ENCODE results near the gene GPD1. TPM values are rescaled to one million over a fixed set of nuclear protein-coding genes. Genes with fewer than 3 reads are reported as not detected.

GPD1 gene
- total RNA-seq, 6 experiments from 2014 or later: 43.6 to 210 (median 110) TPM

DNA sequence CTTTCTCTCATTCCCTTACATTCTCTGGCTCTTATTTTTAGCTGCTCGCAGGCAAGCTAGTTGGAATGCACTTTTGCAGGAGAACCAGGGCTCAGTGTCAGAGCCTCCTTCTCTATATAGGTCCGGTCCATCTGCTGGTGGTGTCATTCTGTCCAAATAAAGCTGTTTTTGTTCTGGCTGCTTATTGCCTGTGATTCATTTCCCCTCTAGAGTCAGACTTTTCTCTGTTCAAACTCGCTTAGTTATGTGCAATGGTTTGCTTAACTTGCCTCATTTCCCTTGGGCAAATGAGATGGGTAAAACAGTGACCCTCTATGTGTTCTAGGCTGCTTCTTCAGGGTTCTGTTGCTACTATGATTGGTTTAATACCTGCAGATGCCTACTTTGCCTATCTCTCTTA is 15.8 kb upstream of the GPD1 start:
- Histone ChIP-seq H3K4me3 (no peak overlapping the region), H3K27ac (no peak overlapping the region), H3K4me1 (peaks cover 0 to 12% (median 2%) of the 10 kb centered on the region in 4 donors), H3K27me3 (no peaks in the 10 kb centered on the region), H3K9me3 (no peaks in the 10 kb centered on the region), H3K36me3 (peaks cover 0 to 61% (median 24%) of the 10 kb centered on the region in 4 donors)
- no peak for TF ChIP-seq POLR2A (IDR thresholded peaks at IDR 0.05)
- TF ChIP-seq, protein P1, sequence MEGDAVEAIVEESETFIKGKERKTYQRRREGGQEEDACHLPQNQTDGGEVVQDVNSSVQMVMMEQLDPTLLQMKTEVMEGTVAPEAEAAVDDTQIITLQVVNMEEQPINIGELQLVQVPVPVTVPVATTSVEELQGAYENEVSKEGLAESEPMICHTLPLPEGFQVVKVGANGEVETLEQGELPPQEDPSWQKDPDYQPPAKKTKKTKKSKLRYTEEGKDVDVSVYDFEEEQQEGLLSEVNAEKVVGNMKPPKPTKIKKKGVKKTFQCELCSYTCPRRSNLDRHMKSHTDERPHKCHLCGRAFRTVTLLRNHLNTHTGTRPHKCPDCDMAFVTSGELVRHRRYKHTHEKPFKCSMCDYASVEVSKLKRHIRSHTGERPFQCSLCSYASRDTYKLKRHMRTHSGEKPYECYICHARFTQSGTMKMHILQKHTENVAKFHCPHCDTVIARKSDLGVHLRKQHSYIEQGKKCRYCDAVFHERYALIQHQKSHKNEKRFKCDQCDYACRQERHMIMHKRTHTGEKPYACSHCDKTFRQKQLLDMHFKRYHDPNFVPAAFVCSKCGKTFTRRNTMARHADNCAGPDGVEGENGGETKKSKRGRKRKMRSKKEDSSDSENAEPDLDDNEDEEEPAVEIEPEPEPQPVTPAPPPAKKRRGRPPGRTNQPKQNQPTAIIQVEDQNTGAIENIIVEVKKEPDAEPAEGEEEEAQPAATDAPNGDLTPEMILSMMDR (IDR thresholded peaks at IDR 0.05): no peak
- no peak for DNase-seq
- 65% methylated on average over 3 of the region's 3 CpGs for WGBS (ENCODE audit: insufficient coverage, low coverage, low lambda C conversion rate, missing lambda C conversion rate)
- intact Hi-C loops (cut with DNase I): no loop called here
- no peak for ATAC-seq

DNA sequence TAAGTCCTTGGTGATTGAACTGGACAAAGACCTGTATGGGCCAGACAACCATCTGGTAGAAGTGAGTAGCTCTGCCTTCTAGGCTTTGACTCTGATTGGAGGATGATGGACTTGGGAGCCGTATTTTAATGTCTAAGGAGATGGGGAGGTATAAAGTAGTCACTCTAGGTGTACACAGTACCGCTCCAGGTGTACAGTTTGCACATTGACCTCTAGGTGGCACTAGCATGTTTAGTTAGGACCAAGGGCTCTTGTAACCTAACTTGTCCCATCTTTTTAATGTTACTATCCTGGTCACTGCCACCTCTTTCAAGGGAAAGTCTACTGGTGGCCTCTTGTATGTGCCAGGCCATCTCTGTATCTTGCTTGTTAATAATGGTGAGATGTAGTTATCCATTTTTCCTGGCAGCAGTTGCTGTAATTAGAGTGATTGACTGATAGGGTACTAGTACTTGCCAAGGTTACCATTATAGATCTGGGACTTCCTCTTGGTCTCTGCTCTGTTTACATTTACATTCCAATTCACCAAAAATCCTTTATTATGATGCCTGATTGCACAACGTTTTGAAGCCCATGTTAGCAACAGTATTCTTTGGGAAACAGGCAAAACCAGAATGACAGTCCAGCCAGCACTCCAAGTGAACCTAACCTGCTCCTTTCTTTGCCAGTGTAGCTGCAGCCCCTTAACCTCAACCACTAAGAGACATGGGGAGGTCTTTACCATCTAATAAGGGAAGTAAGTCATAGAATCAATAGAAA is 15.1 kb upstream of the GPD1 start:
- no peaks in the 10 kb centered on the region for H3K9me3 ChIP-seq
- no peak for TF ChIP-seq POLR2A (IDR thresholded peaks at IDR 0.05)
- TF ChIP-seq, protein P1 (IDR thresholded peaks at IDR 0.05): peak; percentile 78 to 86 (median 84)
- H3K36me3 ChIP-seq: peaks cover 0 to 68% (median 25%) of the 10 kb centered on the region in 4 donors
- no peaks in the 10 kb centered on the region for H3K27me3 ChIP-seq
- H3K4me3 ChIP-seq: no peak overlapping the region
- WGBS (ENCODE audit: insufficient coverage, low coverage, low lambda C conversion rate, missing lambda C conversion rate): 5% methylated on average over 3 of the region's 3 CpGs
- DNase-seq: no peak
- H3K4me1 ChIP-seq: peaks cover 0 to 12% (median 2%) of the 10 kb centered on the region in 4 donors
- intact Hi-C loops (cut with DNase I): no loop called here
- peak; percentile 55 to 61 (median 58) for ATAC-seq
- no peak overlapping the region for H3K27ac ChIP-seq

DNA sequence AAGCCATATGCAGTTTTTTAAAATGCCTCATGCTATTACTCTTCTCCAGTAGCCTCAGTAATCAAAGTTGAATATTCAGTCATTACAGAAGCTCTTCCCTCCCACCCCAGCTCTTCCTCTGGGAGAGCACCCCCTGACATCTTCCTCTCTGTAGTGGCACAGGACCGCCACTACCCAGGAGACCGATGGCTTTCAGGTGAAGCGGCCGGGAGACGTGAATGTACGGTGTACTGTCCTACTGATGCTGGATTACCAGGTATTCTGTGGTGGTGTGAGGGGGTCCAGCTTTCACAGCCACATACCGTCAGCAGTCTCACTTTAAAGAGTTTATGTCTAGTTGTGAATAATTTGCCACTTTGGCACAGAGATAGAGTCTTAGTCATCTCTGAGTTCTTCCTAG is 14.1 kb upstream of the GPD1 start:
- no peak overlapping the region for H3K27ac ChIP-seq
- H3K27me3 ChIP-seq: no peaks in the 10 kb centered on the region
- ATAC-seq: no peak
- H3K9me3 ChIP-seq: no peaks in the 10 kb centered on the region
- peak in 1 of 3 donors; percentile 18 for DNase-seq
- whole genome bisulfite sequencing (ENCODE audit: insufficient coverage, low coverage, low lambda C conversion rate, missing lambda C conversion rate): 90% methylated on average over 4 of the region's 7 CpGs
- peaks cover 2 to 78% (median 32%) of the 10 kb centered on the region in 4 donors for H3K36me3 ChIP-seq
- peaks cover 0 to 5% (median 0%) of the 10 kb centered on the region in 4 donors for H3K4me1 ChIP-seq
- intact Hi-C loops (cut with DNase I): no loop called here
- TF ChIP-seq, protein P1 (IDR thresholded peaks at IDR 0.05): no peak
- TF ChIP-seq POLR2A (IDR thresholded peaks at IDR 0.05): no peak
- H3K4me3 ChIP-seq: no peak overlapping the region

DNA sequence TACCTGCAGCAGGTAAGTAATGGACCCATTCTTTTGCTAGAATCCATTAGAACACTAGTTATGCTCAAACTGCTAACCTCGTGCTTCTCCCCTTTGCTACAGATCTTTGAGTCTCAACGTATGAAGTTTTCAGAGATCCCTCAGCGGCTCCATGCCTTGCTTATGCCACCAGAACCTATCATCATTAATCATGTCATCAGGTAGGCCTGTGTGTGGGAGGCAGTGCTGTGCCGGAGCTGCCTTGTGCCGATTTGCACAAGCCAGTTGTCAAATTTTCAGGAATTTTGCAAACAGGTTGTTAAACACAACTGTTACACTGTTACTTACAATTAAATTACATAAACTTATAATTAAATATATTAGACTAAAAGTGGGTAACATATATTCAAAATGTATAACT is 13.4 kb upstream of the GPD1 start:
- no peak for TF ChIP-seq POLR2A (IDR thresholded peaks at IDR 0.05)
- TF ChIP-seq, protein P1 (IDR thresholded peaks at IDR 0.05): no peak
- H3K4me3 ChIP-seq: no peak overlapping the region
- H3K27me3 ChIP-seq: no peaks in the 10 kb centered on the region
- 83% methylated on average over 4 of the region's 5 CpGs for WGBS (ENCODE audit: insufficient coverage, low coverage, low lambda C conversion rate, missing lambda C conversion rate)
- no peak overlapping the region for H3K27ac ChIP-seq
- intact Hi-C loops (cut with DNase I): no loop called here
- ATAC-seq (no peak), DNase-seq (no peak)
- peaks cover 0 to 5% (median 0%) of the 10 kb centered on the region in 4 donors for H3K4me1 ChIP-seq
- no peaks in the 10 kb centered on the region for H3K9me3 ChIP-seq
- peaks cover 5 to 85% (median 37%) of the 10 kb centered on the region in 4 donors for H3K36me3 ChIP-seq

All from right lobe of liver (tissue), 6 donors.